GM21619 (cell line): ENCODE measurements around the gene ZZZ3.
A peak's percentile ranks its signal among the peaks of the same experiment; 100 is the strongest.
"Not testable (repeated sequence)": the region's sequence is repeated elsewhere in the genome, so short reads cannot be mapped to it uniquely, and the experiment has no call there.

Experiments used
- ATAC-seq: cut with Tn5 transposase; IDR thresholded peaks from one replicate; pipeline ENCODE4 v1.9.1; 2021; ENCODE audit not compliant: unreplicated experiment

ZZZ3 gene

GRCh38 chr1:77671836-77672235 is 10.6 kb downstream of the ZZZ3 start:
- peak; percentile 38 for ATAC-seq

DNA sequence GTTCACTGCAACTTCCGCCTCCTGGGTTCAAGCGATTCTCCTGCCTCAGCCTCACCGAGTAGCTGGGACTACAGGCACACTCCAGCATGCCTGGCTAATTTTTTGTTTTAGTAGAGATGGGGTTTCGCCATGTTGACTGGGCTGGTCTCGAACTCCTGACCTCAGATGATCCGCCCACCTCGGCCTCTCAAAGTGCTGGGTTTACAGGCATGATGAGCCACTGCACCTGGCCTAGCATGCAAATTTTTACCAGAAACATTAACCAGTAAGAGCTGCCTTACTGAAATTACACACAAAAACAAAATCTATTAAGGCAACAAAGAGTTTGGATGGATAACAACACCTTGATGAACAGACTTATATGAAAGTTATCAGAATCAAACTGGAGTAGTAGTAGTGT is 12.1 kb downstream of the ZZZ3 start:
- ATAC-seq, result no peak

GRCh38 chr1:77668924-77669449 is 13.5 kb downstream of the ZZZ3 start:
- ATAC-seq, result no peak

DNA sequence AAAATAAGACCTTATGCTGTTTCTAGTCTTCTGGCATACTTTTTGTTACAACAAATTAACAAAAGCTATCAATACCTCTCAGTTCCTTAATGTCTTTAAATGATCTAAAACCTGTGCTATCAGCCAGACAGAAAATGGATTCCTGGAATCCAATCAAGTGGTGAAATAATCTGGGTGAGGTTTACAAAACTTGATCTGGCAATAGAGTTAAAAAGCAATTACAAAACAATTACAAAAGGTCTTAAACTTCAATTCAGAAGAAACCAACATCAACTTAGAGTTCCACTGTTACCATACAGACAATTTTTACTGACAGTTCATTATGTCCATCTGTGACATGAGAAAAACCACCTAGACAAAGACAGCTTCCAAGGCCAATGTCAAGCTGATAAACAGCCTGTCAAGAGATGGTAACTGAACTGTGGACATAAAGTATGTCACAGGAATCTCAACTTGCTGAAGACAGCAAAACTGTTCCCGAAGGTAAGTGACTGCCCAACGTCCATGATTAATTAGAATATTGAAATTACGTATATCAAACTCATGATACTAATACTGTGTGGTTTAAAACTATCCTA is 17.4 kb downstream of the ZZZ3 start:
- no peak for ATAC-seq

DNA sequence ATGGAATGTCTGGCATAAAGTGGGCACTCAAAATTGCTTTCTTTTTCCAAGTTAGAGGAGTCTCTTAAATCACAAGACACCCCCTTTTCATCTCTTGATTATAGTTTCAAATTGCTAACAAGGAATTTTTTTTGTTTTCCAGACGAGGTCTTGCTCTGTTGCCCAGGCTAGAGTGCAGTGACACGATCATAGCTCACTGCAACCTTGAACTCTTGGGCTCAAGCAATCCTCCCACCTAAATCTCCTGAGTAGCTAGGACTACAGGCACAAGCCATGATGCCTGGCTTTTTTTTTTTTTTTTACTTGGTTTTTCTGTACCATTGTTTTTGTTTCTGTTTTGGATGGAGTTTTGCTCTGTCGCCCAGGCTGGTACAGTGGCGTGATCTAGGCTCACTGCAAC is 20.8 kb downstream of the ZZZ3 start:
- ATAC-seq, result no peak

DNA sequence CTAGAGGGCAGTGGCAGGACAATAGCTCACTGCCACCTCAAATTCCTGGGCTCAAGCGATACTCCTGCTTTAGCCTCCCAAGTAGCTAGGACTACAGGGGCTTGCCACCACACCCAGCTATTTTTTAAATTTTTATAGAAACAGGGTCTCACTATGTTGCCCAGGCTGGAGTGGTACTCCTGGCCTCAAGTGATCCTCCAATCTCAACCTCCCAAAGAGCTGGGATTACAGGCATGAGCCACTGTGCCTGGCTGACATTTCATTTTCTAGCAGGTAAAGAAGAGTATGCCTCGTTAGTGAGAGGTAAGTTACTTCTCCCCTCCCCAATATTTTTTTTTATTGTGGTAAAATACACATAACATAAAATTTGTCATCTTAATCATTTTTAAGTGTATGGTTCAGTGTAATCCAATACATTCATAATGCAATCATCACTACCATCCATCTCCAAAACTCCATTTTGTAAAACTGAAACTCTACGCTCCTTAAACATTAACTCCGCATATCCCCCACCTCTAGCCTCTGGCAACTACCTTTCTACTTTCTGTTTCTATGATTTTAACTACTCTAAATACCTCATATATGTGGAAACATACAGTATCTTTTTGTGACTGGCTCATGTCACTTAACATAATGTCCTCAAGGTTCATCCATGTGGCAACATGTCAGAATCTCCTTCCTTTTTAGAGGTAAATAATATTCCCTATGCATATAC is 22.4 kb downstream of the ZZZ3 start:
- no peak for ATAC-seq

- no peak for ATAC-seq
Measured at GRCh38 chr1:77658271-77658670, 24.2 kb downstream of the ZZZ3 start.

DNA sequence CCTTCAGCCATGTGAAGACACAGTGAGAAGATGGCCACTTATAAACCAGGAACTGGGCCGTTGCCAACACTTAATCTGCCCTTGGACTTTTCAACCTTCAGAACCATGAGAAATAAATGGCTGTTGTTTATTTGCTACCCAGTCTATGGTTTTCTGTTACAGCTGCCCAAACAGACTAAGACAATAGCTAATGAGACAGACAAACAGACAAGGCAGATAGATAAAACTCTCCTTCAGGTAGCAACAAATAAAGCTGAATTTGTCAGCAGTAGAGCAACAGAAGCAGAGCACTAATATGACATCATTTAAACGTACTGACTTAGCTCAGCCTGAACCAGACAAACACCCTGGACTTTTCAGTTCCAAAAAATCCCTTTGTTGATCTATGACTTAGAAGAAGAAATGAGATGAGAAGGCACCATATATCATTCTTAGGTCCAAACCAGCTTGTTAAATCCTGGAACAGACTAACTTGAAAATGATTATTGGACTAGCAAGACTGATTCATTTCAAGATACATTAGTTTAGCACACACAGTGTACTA is 27.0 kb downstream of the ZZZ3 start:
- ATAC-seq, result no peak

- no peak for ATAC-seq
Measured at GRCh38 chr1:77652970-77653516, 29.4 kb downstream of the ZZZ3 start.

DNA sequence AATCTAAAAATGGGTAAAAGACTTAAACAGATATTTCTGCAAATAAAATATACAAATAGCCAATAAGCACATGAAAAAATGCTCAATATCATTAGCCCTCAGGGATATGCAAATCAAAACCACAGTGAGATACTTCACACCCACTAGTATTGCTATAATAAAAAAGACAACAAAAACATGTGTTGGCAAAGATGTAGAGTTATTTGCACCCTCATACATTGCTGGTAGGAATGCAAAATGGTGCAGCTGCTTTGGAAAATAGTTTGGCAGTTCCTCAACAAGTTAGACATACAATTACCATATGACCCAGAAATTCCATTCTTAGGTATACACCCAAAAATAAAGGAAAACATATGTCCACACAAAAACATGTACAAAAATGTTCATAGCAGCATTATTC is 30.2 kb downstream of the ZZZ3 start:
- no peak for ATAC-seq

DNA sequence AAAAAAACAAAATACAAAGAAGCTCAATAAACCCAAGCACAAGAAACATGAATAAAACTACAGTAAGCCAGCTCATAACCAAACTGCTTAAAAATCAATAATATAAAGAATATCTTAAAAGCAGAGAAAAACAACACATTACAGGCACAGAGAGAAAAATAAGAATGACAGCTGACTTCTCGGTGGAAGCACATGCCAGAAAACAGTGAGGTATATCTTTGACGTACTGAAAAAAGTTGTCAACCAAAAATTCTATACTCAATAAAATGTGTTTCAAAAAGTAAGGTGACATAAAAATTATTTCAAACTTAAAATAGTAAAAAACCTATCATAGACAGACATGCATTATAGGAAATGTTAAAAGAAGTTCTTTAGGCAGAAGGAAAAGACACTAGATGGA is 33.3 kb downstream of the ZZZ3 start:
- ATAC-seq, result no peak

- not testable (repeated sequence) for ATAC-seq
Measured at GRCh38 chr1:77646224-77646623, 36.2 kb downstream of the ZZZ3 start.

- no peak for ATAC-seq
Measured at GRCh38 chr1:77643456-77643855, 39.0 kb downstream of the ZZZ3 start.

DNA sequence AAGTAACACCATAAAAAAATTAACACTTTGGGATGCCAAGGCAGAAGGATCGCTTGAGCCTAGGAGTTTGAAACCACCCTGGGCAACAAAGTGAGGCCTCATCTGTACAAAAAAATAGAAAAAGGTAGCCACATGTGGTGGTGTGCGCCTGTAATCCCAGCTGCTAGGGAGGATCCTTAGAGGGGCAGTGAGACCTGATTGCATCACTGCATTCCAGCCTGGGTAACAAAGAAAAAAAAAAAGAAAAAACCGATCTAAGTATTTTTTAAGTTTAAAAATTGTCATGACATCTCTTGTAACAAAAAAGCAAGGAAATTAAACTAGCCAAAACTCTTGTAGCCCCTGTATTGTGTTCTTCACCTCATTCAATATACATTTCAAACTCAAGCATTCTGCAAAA is 39.5 kb downstream of the ZZZ3 start:
- no peak for ATAC-seq

GRCh38 chr1:77642196-77642595 is 40.3 kb downstream of the ZZZ3 start:
- ATAC-seq, result no peak

DNA sequence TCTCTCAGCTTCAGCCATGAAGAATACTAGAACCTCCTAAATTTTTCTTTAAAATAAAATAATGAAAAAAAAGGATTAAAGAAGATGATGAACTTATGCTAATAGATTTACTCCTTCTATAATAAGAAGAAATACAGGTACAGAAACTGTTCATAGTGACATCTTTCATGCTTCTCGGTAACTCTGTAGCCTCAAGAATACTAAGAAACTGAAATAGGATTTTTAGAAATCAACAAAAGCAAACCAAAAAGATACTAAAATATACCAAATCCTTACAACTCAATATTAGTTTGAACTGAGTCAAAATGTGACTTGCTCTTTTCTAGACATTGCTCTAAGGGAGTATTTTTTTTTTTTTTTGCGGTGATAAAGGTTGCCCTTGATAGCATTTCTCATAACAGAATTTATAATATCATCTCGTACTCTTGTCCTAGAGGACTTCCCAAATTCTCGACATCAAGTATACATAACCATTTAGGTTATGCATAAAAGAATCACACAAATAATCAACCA is 42.8 kb downstream of the ZZZ3 start:
- no peak for ATAC-seq

DNA sequence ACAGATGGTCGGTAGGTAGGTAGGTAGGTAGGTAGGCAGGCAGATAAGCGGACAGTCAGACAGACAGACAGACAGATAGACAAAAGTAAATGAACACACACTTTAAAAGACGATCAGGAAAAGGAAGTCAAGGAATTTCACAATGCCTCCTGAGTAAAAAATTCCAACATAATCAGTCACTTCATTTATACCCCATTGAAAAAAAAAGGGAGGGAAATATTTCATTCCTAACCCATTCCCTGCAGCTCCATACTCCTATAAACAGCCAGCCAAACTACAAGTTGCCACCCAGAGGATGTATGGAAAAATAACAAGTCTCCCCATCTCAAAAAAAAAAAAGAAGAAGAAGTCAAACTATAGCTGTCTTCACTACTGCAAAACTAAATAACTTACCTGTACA is 43.4 kb downstream of the ZZZ3 start:
- no peak for ATAC-seq

- no peak for ATAC-seq
Measured at GRCh38 chr1:77636864-77637263, 45.6 kb downstream of the ZZZ3 start.
